ENCODE measurements around the gene SHROOM2. TPM values are rescaled to one million over a fixed set of nuclear protein-coding genes. Genes with fewer than 3 reads are reported as not detected.

Gene SHROOM2
- polyA plus RNA-seq, 1 donor = 16.8 TPM

Other genes starting within 250 kb of the SHROOM2 start
- gene GPR143, start 20.6 kb upstream of the SHROOM2 start, polyA plus RNA-seq (ENCODE audit: insufficient read length) = 15.9 TPM
- gene CLDN34, start 180.9 kb downstream of the SHROOM2 start, polyA plus RNA-seq (ENCODE audit: insufficient read length) = 0.18 TPM

Data from left kidney (tissue), 1 donor.